Measurements from ENCODE around the gene CLPTM1L. TPM values are rescaled to one million over a fixed set of nuclear protein-coding genes. Genes with fewer than 3 reads are reported as not detected.
"Not testable (repeated sequence)": the region's sequence is repeated elsewhere in the genome, so short reads cannot be mapped to it uniquely, and the experiment has no call there.

The CLPTM1L gene
- total RNA-seq, 1 donor from 2014 or later = 100 TPM

DNA sequence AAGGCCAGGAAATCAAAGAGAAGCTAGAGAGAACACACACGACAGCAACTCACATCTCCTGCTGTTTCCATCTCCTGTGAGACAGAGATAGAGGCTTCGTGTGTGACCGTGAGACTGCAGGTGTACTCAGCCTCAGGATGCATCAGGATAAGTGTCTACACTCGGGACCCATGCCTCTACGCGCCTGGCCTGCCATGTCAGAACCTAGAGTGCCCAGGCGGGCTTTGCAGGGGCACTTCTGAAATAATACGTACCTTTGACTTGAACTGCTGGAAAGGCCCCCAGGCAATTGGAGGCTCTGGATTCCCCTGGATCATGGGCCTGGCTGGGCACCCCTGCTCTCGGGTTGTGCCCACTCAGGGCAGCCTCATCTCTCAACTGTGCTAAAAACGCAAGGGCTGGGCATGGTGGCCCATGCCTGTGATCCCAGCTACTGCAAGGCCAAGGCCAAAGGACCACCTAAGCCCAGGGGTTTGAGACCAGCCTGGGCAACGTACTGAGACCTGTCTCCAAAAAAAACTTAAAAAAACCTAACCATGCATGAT lies 13.0 kb downstream of the CLPTM1L start:
- Mint-ChIP-seq H3K36me3 (ENCODE audit: low read depth) (peaks cover 80% of the 10 kb centered on the region), H3K4me3 (no peak overlapping the region), H3K9me3 (no peaks in the 10 kb centered on the region), H3K4me1 (peaks cover 8% of the 10 kb centered on the region), H3K27ac (no peak overlapping the region), H3K27me3 (no peaks in the 10 kb centered on the region)
- intact Hi-C loops (cut with micrococcal nuclease) = no loop called here
- CTCF ChIA-PET = no interaction called here
- POLR2A ChIA-PET = no interaction called here
- DNase-seq (no peak), ATAC-seq (ENCODE audit: low read depth) (no peak)
- no peak for TF ChIP-seq CTCF (IDR thresholded peaks at IDR 0.05)

DNA sequence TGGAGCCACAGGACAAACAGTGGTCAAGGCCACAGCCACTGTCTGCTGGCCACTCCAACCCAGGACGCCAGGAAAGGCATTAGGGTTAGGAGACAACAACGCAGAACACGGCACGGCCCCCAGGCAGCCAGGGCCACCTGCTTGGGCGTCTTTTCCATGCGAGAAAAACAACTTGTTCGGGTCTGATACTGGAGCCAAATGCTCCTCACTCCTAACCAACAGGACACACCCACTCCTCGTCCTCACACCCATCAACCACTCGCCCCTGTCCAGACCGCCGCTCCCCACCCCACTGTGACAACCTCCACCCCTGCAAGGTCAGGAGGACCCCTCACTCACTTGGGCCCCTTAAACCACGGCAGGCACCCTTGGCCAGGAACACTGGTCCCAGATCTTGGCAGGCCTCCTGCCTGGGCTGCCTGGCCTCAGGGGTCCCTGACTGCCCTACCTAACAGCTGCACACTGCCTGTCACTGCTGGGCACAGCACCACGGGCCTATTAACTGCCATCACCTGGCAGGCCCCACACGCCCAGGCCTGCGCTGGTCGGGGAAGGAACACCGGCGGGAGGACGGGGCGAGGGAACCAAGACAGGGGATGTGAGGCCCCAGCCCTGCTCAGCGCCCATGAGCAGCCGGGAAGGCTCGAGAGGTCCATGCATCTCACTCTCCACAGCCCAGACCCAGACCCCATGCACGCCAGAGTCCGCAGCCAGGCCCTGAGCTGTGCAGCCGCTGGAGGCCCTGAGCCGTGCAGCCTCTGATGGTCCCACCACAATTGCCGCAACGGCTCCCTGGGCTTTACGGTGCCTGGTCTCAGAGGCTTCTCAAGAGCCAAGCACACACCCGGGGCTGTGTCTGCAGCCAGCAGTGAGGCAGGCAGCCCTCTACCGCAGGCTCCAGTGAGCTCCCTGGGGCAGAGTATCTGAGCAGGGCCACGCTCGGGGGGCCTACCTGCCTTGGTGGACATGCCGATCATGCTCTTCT lies 13.8 kb downstream of the CLPTM1L start:
- ATAC-seq (ENCODE audit: low read depth) = no peak
- no peak overlapping the region for H3K27ac Mint-ChIP-seq
- no peaks in the 10 kb centered on the region for H3K27me3 Mint-ChIP-seq
- H3K4me3 Mint-ChIP-seq = no peak overlapping the region
- no peaks in the 10 kb centered on the region for H3K9me3 Mint-ChIP-seq
- H3K4me1 Mint-ChIP-seq = peaks cover 3% of the 10 kb centered on the region
- intact Hi-C loops (cut with micrococcal nuclease) = no loop called here
- ChIA-PET CTCF (no interaction called here), POLR2A (no interaction called here)
- DNase-seq = no peak
- peaks cover 79% of the 10 kb centered on the region for H3K36me3 Mint-ChIP-seq (ENCODE audit: low read depth)
- no peak for TF ChIP-seq CTCF (IDR thresholded peaks at IDR 0.05)

DNA sequence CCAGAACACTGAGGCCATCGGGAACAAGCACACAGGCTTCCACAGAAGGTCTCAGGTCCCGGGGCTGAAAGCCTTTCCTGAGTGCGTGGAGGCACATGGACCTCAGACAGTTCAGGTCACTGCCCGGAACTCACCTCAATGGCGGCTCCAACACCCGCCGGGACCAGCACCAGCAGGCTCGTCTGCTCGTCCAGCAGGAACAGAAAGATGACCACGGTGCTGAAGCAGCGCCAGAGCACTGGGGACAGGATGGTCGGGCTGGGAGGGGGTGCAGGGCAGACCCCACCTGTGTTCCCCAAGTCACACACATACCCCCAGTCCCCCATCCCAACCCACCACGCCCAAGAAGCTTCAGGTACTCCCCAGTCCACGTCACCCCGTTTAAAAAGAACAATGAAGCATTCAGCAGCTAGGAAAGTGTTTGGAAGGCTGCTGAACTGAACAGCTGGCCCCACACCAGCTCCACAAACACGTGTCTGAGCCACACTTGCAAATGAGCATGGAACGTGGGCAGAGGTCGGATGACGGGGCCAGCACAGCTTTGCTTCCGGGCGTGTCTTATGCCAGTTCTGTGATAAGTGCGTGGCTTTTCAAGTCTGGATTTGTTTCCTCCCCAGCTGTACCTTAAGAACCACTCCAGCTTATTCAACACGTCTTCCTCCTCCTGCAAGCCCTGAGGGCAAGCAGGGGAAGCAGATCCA lies 14.6 kb downstream of the CLPTM1L start:
- no peak for ATAC-seq (ENCODE audit: low read depth)
- Mint-ChIP-seq H3K9me3 (no peaks in the 10 kb centered on the region), H3K27ac (no peak overlapping the region), H3K27me3 (no peaks in the 10 kb centered on the region), H3K4me3 (no peak overlapping the region), H3K36me3 (ENCODE audit: low read depth) (peaks cover 80% of the 10 kb centered on the region), H3K4me1 (no peaks in the 10 kb centered on the region)
- CTCF ChIA-PET = no interaction called here
- intact Hi-C loops (cut with micrococcal nuclease) = no loop called here
- POLR2A ChIA-PET = no interaction called here
- no peak for TF ChIP-seq CTCF (IDR thresholded peaks at IDR 0.05)
- no peak for DNase-seq

DNA sequence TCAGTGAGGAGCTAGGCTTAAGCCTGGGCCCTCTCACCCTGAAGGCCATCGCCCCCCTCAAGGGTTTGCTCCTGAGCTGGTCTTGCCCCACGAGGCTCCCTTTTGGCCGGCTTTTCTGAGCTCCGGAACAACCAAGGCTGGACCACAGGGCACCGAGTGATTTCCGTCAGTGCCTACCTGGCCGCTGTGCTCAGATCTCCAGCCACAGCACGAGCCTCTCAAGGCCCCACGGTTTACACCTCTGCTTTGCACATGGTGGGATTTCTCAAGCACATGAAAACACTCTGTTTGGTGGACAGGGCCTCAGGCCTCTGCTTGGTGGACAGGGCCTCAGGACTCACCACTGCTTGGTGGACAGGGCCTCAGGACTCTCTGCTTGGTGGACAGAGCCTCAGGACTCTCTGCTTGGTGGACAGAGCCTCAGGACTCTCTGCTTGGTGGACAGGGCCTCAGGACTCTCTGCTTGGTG lies 15.8 kb downstream of the CLPTM1L start:
- intact Hi-C loops (cut with micrococcal nuclease) = no loop called here
- DNase-seq (no peak), ATAC-seq (ENCODE audit: low read depth) (no peak)
- Mint-ChIP-seq H3K4me1 (no peaks in the 10 kb centered on the region), H3K27me3 (no peaks in the 10 kb centered on the region), H3K4me3 (no peak overlapping the region), H3K27ac (no peak overlapping the region), H3K9me3 (no peaks in the 10 kb centered on the region), H3K36me3 (ENCODE audit: low read depth) (peaks cover 77% of the 10 kb centered on the region)
- POLR2A ChIA-PET = no interaction called here
- CTCF ChIA-PET = no interaction called here
- no peak for TF ChIP-seq CTCF (IDR thresholded peaks at IDR 0.05)

- DNase-seq; intact Hi-C loops (cut with micrococcal nuclease); H3K4me3 Mint-ChIP-seq; H3K4me1 Mint-ChIP-seq; ATAC-seq (ENCODE audit: low read depth); CTCF ChIA-PET; H3K9me3 Mint-ChIP-seq; H3K27me3 Mint-ChIP-seq: not testable (repeated sequence)
- POLR2A ChIA-PET = interaction anchor here (0.6 kb wide), 1 partner anchor 195 kb away, joined by 4 read pairs; no protein-coding TSS in a partner anchor
- peak overlapping the region; percentile 14 for H3K27ac Mint-ChIP-seq
- peaks cover 76% of the 10 kb centered on the region for H3K36me3 Mint-ChIP-seq (ENCODE audit: low read depth)
These were observed 16.4 kb downstream of the CLPTM1L start for GRCh38 chr5:1328237-1329110.

DNA sequence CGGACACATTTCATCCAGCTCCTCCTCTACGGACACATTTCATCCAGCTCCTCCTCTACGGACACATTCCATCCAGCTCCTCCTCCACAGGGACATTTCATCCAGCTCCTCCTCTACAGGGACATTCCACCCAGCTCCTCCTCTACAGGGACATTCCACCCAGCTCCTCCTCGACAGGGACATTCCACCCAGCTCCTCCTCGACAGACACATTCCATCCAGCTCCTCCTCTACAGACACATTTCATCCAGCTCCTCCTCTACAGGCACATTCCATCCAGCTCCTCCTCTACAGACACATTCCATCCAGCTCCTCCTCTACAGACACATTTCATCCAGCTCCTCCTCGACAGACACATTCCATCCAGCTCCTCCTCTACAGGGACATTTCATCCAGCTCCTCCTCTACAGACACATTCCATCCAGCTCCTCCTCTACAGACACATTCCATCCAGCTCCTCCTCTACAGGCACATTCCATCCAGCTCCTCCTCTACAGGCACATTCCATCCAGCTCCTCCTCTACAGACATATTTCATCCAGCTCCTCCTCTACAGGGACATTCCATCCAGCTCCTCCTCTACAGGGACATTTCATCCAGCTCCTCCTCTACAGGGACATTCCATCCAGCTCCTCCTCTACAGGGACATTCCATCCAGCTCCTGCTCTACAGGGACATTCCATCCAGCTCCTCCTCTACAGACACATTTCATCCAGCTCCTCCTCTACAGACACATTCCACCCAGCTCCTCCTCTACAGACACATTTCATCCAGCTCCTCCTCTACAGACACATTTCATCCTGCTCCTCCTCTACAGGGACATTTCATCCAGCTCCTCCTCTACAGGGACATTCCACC lies 17.8 kb downstream of the CLPTM1L start:
- H3K4me1 Mint-ChIP-seq; H3K4me3 Mint-ChIP-seq; intact Hi-C loops (cut with micrococcal nuclease); ATAC-seq (ENCODE audit: low read depth); H3K27me3 Mint-ChIP-seq; H3K27ac Mint-ChIP-seq; H3K9me3 Mint-ChIP-seq; CTCF ChIA-PET: not testable (repeated sequence)
- peak; percentile 5 for DNase-seq
- H3K36me3 Mint-ChIP-seq (ENCODE audit: low read depth) = peaks cover 71% of the 10 kb centered on the region
- POLR2A ChIA-PET = interaction anchor here (1.1 kb wide), 1 partner anchor 9 kb away, joined by 3 read pairs; no protein-coding TSS in a partner anchor

DNA sequence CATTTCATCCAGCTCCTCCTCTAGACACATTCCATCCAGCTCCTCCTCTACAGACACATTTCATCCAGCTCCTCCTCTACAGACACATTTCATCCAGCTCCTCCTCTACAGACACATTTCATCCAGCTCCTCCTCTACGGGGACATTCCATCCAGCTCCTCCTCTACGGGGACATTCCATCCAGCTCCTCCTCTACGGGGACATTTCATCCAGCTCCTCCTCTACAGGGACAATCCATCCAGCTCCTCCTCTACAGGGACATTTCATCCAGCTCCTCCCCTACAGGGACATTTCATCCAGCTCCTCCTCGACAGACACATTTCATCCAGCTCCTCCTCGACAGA lies 18.4 kb downstream of the CLPTM1L start:
- DNase-seq; H3K9me3 Mint-ChIP-seq; H3K4me1 Mint-ChIP-seq; ATAC-seq (ENCODE audit: low read depth); CTCF ChIA-PET; intact Hi-C loops (cut with micrococcal nuclease); POLR2A ChIA-PET; H3K27ac Mint-ChIP-seq; H3K27me3 Mint-ChIP-seq; H3K4me3 Mint-ChIP-seq: not testable (repeated sequence)
- H3K36me3 Mint-ChIP-seq (ENCODE audit: low read depth) = peaks cover 71% of the 10 kb centered on the region
